GM19099 (cell line): ENCODE results near the gene C17orf107.

ENCODE experiments used
- POLR2A ChIP-seq: IDR thresholded peaks from 3 replicates; pipeline ENCODE4 v1.6.1; 2011; ENCODE audit warnings: low read depth; ENCODE audit not compliant: insufficient read length; ENCODE audit errors: extremely low read depth

Gene C17orf107

GRCh38 chr17:4908711-4909496 is 9.6 kb downstream of the C17orf107 start:
- TF ChIP-seq POLR2A, result no peak

- no peak for TF ChIP-seq POLR2A
These were observed 14.7 kb downstream of the C17orf107 start for GRCh38 chr17:4913994-4914393.

GRCh38 chr17:4919511-4920047 is 20.2 kb downstream of the C17orf107 start:
- no peak for TF ChIP-seq POLR2A

GRCh38 chr17:4920351-4921048 is 21.2 kb downstream of the C17orf107 start:
- TF ChIP-seq POLR2A, result no peak

- TF ChIP-seq POLR2A, result no peak
These were observed 22.0 kb downstream of the C17orf107 start for GRCh38 chr17:4921320-4921719.

- no peak for TF ChIP-seq POLR2A
These were observed 29.5 kb downstream of the C17orf107 start for GRCh38 chr17:4928881-4929280.

- TF ChIP-seq POLR2A, result no peak
These were observed 32.6 kb downstream of the C17orf107 start, which contains the start of gene GP1BA for GRCh38 chr17:4931963-4932362. Gene GP1BA, plus strand, starts transcription at chr17:4932277. Its CDS starts 328 bp downstream, at chr17:4932605.

GRCh38 chr17:4932756-4933155 is 33.4 kb downstream of the C17orf107 start:
- TF ChIP-seq POLR2A, result no peak

- no peak for TF ChIP-seq POLR2A
These were observed 34.3 kb downstream of the C17orf107 start for GRCh38 chr17:4933646-4934045.

GRCh38 chr17:4934173-4934979 is 35.0 kb downstream of the C17orf107 start:
- TF ChIP-seq POLR2A, result no peak

- no peak for TF ChIP-seq POLR2A
These were observed 36.3 kb downstream of the C17orf107 start for GRCh38 chr17:4935650-4936049.

GRCh38 chr17:4936436-4936835 is 37.1 kb downstream of the C17orf107 start:
- no peak for TF ChIP-seq POLR2A

- TF ChIP-seq POLR2A, result no peak
These were observed 38.2 kb downstream of the C17orf107 start for GRCh38 chr17:4937553-4937952.

- no peak for TF ChIP-seq POLR2A
These were observed 38.7 kb downstream of the C17orf107 start for GRCh38 chr17:4938069-4938491.

- TF ChIP-seq POLR2A, result no peak
These were observed 39.6 kb downstream of the C17orf107 start for GRCh38 chr17:4938688-4939545.

GRCh38 chr17:4939546-4939795 is 40.1 kb downstream of the C17orf107 start:
- no peak for TF ChIP-seq POLR2A
